ENCODE results near the gene RASA3. TPM values are rescaled to one million over a fixed set of nuclear protein-coding genes. Genes with fewer than 3 reads are reported as not detected.

The RASA3 gene
- total RNA-seq, 1 donor from 2014 or later = 23.7 TPM

- DNase-seq = peak; percentile 25
Observed at GRCh38 chr13:114067381-114067885, 65.0 kb downstream of the RASA3 start.

GRCh38 chr13:114066956-114067355 is 65.5 kb downstream of the RASA3 start:
- no peak for DNase-seq

GRCh38 chr13:114065926-114066774 is 66.3 kb downstream of the RASA3 start:
- DNase-seq = no peak

GRCh38 chr13:114065141-114065925 is 67.1 kb downstream of the RASA3 start:
- DNase-seq = peak; percentile 96

- DNase-seq = peak; percentile 44
Observed at GRCh38 chr13:114064450-114065140, 67.8 kb downstream of the RASA3 start.

- no peak for DNase-seq
Observed at GRCh38 chr13:114063545-114064449, 68.6 kb downstream of the RASA3 start.

GRCh38 chr13:114062754-114063153 is 69.7 kb downstream of the RASA3 start:
- no peak for DNase-seq

- no peak for DNase-seq
Observed at GRCh38 chr13:114062341-114062740, 70.1 kb downstream of the RASA3 start.

GRCh38 chr13:114061744-114062143 is 70.7 kb downstream of the RASA3 start:
- no peak for DNase-seq

GRCh38 chr13:114061047-114061446 is 71.4 kb downstream of the RASA3 start:
- no peak for DNase-seq

GRCh38 chr13:114059946-114060860 is 72.2 kb downstream of the RASA3 start:
- DNase-seq = no peak

- no peak for DNase-seq
Observed at GRCh38 chr13:114059428-114059827, 73.0 kb downstream of the RASA3 start.

- no peak for DNase-seq
Observed at GRCh38 chr13:114058051-114058867, 74.2 kb downstream of the RASA3 start.

GRCh38 chr13:114057166-114058050 is 75.0 kb downstream of the RASA3 start:
- no peak for DNase-seq

GRCh38 chr13:114056205-114057013 is 76.0 kb downstream of the RASA3 start:
- no peak for DNase-seq

GRCh38 chr13:114055766-114056165 is 76.7 kb downstream of the RASA3 start:
- DNase-seq = no peak

GRCh38 chr13:114054830-114055439 is 77.5 kb downstream of the RASA3 start:
- DNase-seq = no peak

Measured in tongue (tissue), 2 donors.